GM13976 (cell line): ENCODE data around the gene ZYG11B.
"Not testable (repeated sequence)": the region's sequence is repeated elsewhere in the genome, so short reads cannot be mapped to it uniquely, and the experiment has no call there.

Experiments
- DNase-seq: peaks from one replicate; pipeline ENCODE4 v3.0.0; 2012; ENCODE audit warnings: low spot score
- in situ Hi-C: fragments of 300-500 bp; cut with MboI; formaldehyde crosslinking; loops from one replicate; pipeline ENCODE4 v1.12.0; 2022; ENCODE audit warnings: low sequenced_read_pairs, mixed read lengths, inconsistent platforms; ENCODE audit not compliant: unreplicated experiment
- TF ChIP-seq, protein P1 (sequence below): IDR thresholded peaks from 2 replicates; pipeline ENCODE4 v1.5.1; 2012; ENCODE audit warnings: borderline replicate concordance, mild to moderate bottlenecking; ENCODE audit not compliant: insufficient read depth; ENCODE audit errors: extremely low read depth, missing control alignments, control extremely low read depth

Gene ZYG11B

DNA sequence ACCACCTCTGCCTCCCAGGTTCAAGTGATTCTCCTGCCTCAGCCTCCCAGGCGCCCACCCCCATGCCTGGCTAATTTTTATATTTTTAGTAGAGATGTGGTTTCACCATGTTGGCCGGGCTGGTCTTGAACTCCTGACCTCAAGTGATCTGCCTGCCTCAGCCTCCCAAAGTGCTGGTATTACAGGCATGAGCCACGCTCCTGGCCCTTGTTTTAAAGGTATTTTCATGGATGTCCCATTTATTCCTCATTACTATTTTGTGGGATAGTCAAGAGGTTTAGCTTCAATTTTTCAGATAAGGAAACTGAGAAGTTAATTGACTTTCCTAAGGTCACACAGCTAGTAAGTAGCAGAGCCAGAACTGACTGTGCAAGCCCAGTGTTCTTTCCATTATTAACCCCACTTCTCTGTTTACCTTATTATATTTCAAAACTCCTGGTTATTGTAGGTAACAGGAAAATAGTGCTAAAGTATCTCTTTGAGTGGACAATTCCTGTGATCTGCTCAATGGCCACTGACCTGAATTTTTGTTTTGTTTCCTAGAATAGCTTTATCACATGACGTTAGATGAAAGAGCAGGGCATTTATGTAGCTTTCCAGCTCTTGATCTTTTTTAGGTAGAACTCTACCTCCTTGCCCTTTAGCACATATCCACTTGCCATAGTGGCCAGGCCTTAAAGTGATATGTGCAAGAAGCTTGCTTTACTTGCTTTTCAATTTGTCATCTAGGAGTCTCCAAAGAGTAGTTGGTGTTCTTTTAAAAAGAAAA is 13.6 kb downstream of the ZYG11B start:
- TF ChIP-seq, protein P1, sequence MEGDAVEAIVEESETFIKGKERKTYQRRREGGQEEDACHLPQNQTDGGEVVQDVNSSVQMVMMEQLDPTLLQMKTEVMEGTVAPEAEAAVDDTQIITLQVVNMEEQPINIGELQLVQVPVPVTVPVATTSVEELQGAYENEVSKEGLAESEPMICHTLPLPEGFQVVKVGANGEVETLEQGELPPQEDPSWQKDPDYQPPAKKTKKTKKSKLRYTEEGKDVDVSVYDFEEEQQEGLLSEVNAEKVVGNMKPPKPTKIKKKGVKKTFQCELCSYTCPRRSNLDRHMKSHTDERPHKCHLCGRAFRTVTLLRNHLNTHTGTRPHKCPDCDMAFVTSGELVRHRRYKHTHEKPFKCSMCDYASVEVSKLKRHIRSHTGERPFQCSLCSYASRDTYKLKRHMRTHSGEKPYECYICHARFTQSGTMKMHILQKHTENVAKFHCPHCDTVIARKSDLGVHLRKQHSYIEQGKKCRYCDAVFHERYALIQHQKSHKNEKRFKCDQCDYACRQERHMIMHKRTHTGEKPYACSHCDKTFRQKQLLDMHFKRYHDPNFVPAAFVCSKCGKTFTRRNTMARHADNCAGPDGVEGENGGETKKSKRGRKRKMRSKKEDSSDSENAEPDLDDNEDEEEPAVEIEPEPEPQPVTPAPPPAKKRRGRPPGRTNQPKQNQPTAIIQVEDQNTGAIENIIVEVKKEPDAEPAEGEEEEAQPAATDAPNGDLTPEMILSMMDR = no peak
- DNase-seq = no peak
- in situ Hi-C loops = no loop called here

DNA sequence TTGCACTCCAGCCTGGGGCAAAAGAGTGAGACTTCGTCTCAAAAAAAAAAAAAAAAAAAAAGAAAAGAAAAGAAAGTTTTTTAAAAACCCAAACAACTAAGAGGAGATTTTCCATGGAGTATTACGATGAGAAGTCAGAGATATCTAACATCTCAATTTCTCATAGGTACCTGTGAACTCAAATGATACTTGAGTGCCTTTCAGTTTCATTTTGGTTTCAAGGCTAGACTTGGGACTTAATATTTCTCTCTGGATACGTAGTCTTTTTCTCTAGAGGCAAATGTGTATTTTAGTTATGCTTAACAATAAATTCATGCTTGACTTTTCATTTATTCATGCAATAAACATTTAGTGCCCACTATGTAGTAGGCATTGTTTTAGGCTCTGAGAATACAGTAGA is 15.0 kb downstream of the ZYG11B start:
- no peak for DNase-seq
- TF ChIP-seq, protein P1 = no peak
- in situ Hi-C loops = no loop called here

DNA sequence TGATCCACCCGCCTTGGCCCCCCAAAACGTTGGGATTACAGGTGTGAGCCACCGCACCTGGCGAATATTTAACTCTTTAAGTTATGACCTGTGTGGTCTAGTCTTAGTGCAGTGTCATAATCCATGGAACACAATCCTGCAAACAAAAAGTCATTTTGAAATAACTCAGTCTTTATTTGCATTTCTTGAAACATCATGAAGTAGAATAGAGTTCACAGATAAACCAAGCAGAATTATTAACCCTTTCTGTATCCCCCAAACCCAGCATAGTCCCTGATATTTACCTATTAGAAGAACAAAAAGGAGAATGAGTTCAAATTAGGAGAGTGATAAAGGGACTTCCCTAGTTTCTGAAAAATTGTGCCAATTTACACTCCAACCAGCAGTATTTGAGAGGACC is 19.9 kb downstream of the ZYG11B start:
- in situ Hi-C loops = no loop called here
- TF ChIP-seq, protein P1 = no peak
- no peak for DNase-seq

DNA sequence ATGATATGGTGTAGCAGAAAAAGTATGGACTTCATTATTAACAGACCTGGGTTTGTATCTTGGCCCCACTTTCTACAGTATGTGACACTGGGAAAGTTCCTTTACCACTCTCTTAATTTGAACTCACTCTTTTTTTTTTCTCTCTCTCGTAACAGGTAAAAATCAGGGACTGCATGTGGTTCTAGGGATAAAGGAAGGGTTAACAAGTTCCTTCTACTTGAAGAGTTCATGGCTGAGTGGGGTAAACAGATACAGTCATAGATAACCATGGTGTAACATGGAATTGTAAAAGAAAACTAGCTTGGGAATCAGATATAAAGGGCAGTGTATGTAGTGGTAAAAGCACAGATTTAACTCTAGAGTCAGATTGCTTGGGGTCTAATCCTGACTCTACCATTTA is 21.2 kb downstream of the ZYG11B start:
- TF ChIP-seq, protein P1 = no peak
- no peak for DNase-seq
- in situ Hi-C loops = no loop called here

- in situ Hi-C loops = no loop called here
- TF ChIP-seq, protein P1 = no peak
Observed at GRCh38 chr1:52748119-52748518, 21.9 kb downstream of the ZYG11B start.

GRCh38 chr1:52749496-52749895 is 23.2 kb downstream of the ZYG11B start:
- in situ Hi-C loops, DNase-seq: not testable (repeated sequence)

More at GRCh38 chr1:52748119-52748518, 21.9 kb downstream of the ZYG11B start:
- no peak for DNase-seq

GRCh38 chr1:52750139-52750538 is 23.9 kb downstream of the ZYG11B start:
- in situ Hi-C loops, DNase-seq: not testable (repeated sequence)
